HG02759 (cell line): ENCODE data around the gene FAM149B1.

ENCODE experiments used
- ATAC-seq: cut with Tn5 transposase; IDR thresholded peaks from one replicate; pipeline ENCODE4 v1.9.1; 2021; ENCODE audit warnings: mild to moderate bottlenecking, moderate library complexity; ENCODE audit not compliant: unreplicated experiment

The FAM149B1 gene

GRCh38 chr10:73264423-73264822 lies 96.5 kb downstream of the FAM149B1 start:
- ATAC-seq = no peak

- ATAC-seq = no peak
Observed at GRCh38 chr10:73281097-73281496, 113.2 kb downstream of the FAM149B1 start.

GRCh38 chr10:73287441-73287840 lies 119.5 kb downstream of the FAM149B1 start:
- ATAC-seq = no peak

GRCh38 chr10:73289958-73290357 lies 122.0 kb downstream of the FAM149B1 start:
- no peak for ATAC-seq

GRCh38 chr10:73293461-73293860 lies 125.5 kb downstream of the FAM149B1 start:
- no peak for ATAC-seq
